ENCODE data around the gene NOC4L. TPM values are rescaled to one million over a fixed set of nuclear protein-coding genes. Genes with fewer than 3 reads are reported as not detected.

NOC4L gene
- total RNA-seq, 1 experiment from 2014 or later = 29.8 TPM

GRCh38 chr12:132176385-132176919 is 32.2 kb downstream of the NOC4L start:
- intact Hi-C loops (cut with micrococcal nuclease; ENCODE audit: unreplicated experiment) = no loop called here
- H3K9me3 ChIP-seq (ENCODE audit: control insufficient read depth, insufficient read depth, low read depth, low read length) = no peaks in the 10 kb centered on the region
- no peak for DNase-seq (ENCODE audit: low read depth, low spot score)
- no peak overlapping the region for H3K4me3 ChIP-seq (ENCODE audit: low read depth in 2 of 2, low read length in 2 of 2)
- H3K27ac ChIP-seq (ENCODE audit: low read length) = no peak overlapping the region
- TF ChIP-seq POLR2AphosphoS5 (IDR thresholded peaks at IDR 0.05; ENCODE audit: low read depth, low read length) (no peak), CTCF (IDR thresholded peaks at IDR 0.05) (no peak), REST (IDR thresholded peaks at IDR 0.05; ENCODE audit: insufficient read depth in 1 of 2, low read depth in 2 of 2, low read length in 1 of 2) (no peak), TCF7L2 (IDR thresholded peaks at IDR 0.05; ENCODE audit: low read depth, low read length) (no peak), SIN3A (IDR thresholded peaks at IDR 0.05; ENCODE audit: borderline replicate concordance, insufficient read depth, low read depth, low read length) (no peak)
- POLR2A ChIA-PET = no interaction called here
- peaks cover 4% of the 10 kb centered on the region; the same call in 1 of the 2 replicates for H3K4me1 ChIP-seq (ENCODE audit: control insufficient read depth, insufficient read depth, low read length)
- ATAC-seq = no peak
- no peaks in the 10 kb centered on the region for H3K27me3 ChIP-seq (ENCODE audit: control insufficient read depth, insufficient read depth, low read length)
- H3K36me3 ChIP-seq (ENCODE audit: control insufficient read depth, insufficient read depth, low read length) = no peaks in the 10 kb centered on the region
- in situ Hi-C loops (cut with HindIII; ENCODE audit: low pct_unique_long_range_greater_than_20kb, low sequenced_read_pairs) = no loop called here
- BruUV-seq (replicated peaks) = no TSS peak
- CTCF ChIA-PET = no interaction called here

- no peak for TF ChIP-seq CTCF (IDR thresholded peaks at IDR 0.05)
- TF ChIP-seq SIN3A (IDR thresholded peaks at IDR 0.05; ENCODE audit: borderline replicate concordance, insufficient read depth, low read depth, low read length) = no peak
- no peak for TF ChIP-seq POLR2AphosphoS5 (IDR thresholded peaks at IDR 0.05; ENCODE audit: low read depth, low read length)
- TF ChIP-seq TCF7L2 (IDR thresholded peaks at IDR 0.05; ENCODE audit: low read depth, low read length) = no peak
- TF ChIP-seq REST (IDR thresholded peaks at IDR 0.05; ENCODE audit: insufficient read depth in 1 of 2, low read depth in 2 of 2, low read length in 1 of 2) = no peak
- Histone ChIP-seq H3K9me3 (ENCODE audit: control insufficient read depth, insufficient read depth, low read depth, low read length) (no peaks in the 10 kb centered on the region), H3K27me3 (ENCODE audit: control insufficient read depth, insufficient read depth, low read length) (no peaks in the 10 kb centered on the region), H3K4me3 (ENCODE audit: low read depth in 2 of 2, low read length in 2 of 2) (no peak overlapping the region), H3K4me1 (ENCODE audit: control insufficient read depth, insufficient read depth, low read length) (peaks cover 4% of the 10 kb centered on the region; the same call in 1 of the 2 replicates), H3K27ac (ENCODE audit: low read length) (no peak overlapping the region), H3K36me3 (ENCODE audit: control insufficient read depth, insufficient read depth, low read length) (no peaks in the 10 kb centered on the region)
- ATAC-seq (no peak), DNase-seq (ENCODE audit: low read depth, low spot score) (no peak)
- ChIA-PET POLR2A (no interaction called here), CTCF (no interaction called here)
- intact Hi-C loops (cut with micrococcal nuclease; ENCODE audit: unreplicated experiment) (no loop called here), in situ Hi-C loops (cut with HindIII; ENCODE audit: low pct_unique_long_range_greater_than_20kb, low sequenced_read_pairs) (no loop called here)
- no TSS peak for BruUV-seq (replicated peaks)
Observed at GRCh38 chr12:132176920-132177551, 32.8 kb downstream of the NOC4L start.
